ENCODE results near the gene PDIA6. TPM values are rescaled to one million over a fixed set of nuclear protein-coding genes. Genes with fewer than 3 reads are reported as not detected.
"Not testable (repeated sequence)": the region's sequence is repeated elsewhere in the genome, so short reads cannot be mapped to it uniquely, and the experiment has no call there.

PDIA6 gene
- total RNA-seq, 4 donors from 2014 or later: 86.9 to 146 (median 114) TPM

DNA sequence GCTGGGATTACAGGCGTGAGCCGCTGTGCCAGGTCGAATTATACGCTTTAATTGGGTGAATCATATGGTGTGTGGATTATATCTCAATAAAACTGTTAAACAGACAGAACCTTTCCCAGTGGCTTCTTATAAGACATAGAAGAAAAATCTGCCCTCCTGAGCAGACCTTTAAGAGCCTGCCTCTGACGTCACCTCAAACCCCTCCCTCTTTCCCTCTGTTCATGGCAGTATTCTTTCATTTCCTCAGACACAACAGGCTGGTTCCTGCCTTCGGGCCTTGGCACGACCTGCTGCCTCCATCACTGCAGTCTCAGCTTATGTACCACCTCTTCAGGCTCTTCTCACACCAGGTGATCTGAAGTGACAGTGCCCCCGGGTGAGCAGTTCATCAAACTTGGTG is 14.0 kb upstream of the PDIA6 start:
- DNase-seq (ENCODE audit: low spot score) (no peak), ATAC-seq (ENCODE audit: low FRiP score) (no peak)
- TF ChIP-seq, protein P1, sequence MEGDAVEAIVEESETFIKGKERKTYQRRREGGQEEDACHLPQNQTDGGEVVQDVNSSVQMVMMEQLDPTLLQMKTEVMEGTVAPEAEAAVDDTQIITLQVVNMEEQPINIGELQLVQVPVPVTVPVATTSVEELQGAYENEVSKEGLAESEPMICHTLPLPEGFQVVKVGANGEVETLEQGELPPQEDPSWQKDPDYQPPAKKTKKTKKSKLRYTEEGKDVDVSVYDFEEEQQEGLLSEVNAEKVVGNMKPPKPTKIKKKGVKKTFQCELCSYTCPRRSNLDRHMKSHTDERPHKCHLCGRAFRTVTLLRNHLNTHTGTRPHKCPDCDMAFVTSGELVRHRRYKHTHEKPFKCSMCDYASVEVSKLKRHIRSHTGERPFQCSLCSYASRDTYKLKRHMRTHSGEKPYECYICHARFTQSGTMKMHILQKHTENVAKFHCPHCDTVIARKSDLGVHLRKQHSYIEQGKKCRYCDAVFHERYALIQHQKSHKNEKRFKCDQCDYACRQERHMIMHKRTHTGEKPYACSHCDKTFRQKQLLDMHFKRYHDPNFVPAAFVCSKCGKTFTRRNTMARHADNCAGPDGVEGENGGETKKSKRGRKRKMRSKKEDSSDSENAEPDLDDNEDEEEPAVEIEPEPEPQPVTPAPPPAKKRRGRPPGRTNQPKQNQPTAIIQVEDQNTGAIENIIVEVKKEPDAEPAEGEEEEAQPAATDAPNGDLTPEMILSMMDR (IDR thresholded peaks at IDR 0.05): no peak

DNA sequence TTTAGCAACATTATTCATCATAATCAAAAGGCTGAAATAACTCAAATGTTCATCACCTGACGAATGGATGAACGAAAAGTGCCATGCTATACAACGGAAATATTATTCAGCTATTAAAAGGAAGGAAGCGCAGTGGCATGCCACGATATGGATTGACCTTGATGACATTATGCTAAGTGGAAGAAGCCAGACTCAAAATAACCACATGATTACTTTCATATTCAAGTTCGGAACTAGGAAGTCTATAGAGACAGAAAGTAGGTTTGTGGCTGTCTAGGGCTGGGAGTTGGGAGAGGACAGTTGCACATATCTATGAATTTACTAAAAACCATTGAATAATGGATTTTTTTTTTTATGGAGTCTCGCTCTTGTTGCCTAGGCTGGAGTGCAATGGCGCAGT is 13.4 kb upstream of the PDIA6 start:
- ATAC-seq (ENCODE audit: low FRiP score) (no peak), DNase-seq (ENCODE audit: low spot score) (no peak)
- TF ChIP-seq, protein P1 (IDR thresholded peaks at IDR 0.05): no peak

DNA sequence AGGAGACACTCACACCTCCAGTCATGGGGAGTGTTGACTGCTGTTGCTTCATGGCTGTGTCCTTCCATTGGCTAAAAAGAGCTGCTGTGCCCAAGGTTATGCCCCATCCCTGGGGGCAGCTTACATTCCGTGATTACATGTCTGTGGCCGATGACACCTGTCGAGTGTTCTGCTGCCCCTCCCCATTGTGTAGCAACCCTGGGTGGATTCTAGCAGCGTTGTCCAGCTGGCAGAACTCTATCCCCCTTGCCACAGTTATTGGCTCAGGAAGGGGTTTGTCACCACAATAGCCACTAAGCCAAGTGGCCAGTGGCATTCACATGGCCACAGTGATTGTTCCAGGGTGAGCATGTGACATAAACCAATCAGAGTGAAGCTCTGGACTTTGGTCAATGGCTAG is 11.6 kb upstream of the PDIA6 start:
- ATAC-seq (ENCODE audit: low FRiP score) (no peak), DNase-seq (ENCODE audit: low spot score) (no peak)
- TF ChIP-seq, protein P1 (IDR thresholded peaks at IDR 0.05): no peak

DNA sequence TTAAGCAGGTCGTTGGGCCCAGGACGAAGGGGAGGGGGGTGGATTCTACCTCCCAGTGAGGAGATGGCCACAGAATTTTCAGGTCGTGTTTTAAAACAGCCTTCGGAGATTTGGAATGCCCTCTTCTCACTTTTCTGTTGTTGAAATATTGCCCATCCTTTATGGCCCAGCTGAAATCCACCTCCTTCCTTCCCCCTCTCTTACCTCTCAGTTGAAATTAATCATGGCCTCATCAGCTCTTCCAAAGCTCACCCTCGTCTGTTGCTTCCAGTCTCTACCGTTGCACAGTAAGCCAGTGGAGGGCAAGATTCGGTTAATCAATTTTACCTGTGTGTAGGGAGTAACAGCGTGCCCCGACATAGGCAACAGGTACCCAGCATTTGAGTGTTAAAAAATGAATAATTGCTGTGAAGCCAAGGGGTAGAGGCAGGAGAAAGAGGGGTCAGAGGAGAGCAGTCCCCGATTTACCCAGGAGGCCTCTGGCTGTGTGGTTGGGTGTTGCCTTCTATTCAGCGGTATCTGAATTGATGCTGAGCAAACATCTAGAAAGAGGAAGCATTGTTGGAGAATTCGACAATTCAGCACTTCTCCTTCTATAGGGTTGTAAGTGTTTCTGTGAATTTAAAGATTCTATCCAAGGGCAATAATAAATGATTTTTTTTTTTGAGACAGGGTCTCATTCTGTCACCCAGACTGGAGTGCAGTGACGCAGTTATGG is 8.6 kb upstream of the PDIA6 start:
- TF ChIP-seq, protein P1 (IDR thresholded peaks at IDR 0.05): no peak
- no peak for ATAC-seq (ENCODE audit: low FRiP score)

DNA sequence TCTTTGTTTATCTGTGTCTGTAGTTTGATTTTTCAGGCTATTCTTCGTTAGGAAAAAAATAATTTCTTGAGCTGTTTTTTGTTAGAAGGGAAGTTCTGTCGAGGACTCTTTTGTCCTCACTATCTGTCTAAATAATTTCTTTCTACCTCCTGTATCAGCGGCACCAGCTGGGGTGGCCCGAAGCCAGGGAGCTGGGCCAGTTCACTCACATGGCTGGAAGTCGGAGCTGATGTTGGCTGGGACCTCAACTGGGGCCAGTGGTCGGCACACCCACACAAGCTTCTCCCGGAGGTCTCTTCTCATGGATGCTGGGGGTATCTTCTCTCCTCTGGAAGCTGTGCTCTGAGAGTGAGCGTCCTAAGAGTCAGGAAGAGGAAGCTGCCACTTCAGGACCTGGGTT is 8.0 kb upstream of the PDIA6 start:
- TF ChIP-seq, protein P1 (IDR thresholded peaks at IDR 0.05): no peak
- ATAC-seq (ENCODE audit: low FRiP score) (no peak), DNase-seq (ENCODE audit: low spot score) (no peak)

More for the DNA sequence above, 8.6 kb upstream of the PDIA6 start:
- no peak for DNase-seq (ENCODE audit: low spot score)

DNA sequence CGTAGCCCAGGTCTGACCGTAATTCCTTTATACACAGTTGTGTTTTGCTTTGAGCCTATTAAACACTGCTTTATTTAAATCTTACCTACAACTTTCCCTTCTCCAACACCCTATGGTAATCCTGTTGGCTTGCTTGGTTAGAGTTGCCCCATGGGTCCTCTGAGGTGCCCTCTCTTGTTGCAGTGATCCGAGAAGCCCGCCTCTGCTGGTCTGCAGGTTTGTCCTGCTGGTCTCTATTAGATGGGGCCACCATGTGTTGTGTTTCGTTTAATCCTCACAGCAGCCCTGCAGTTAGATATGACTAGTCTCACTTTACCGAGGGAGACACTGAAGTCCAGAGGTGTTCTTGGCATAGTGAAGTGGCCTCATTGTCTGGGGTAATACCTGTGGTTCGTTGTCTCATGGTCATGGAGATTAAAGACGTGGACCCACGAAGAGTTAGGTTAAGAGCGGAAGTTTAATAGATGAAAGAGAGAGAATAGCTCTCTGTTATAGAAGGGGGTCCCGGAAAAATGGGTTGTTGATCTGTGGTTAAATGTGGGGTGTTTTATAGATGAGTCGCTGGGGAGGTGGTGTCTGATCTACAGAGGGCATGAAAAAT is 7.2 kb upstream of the PDIA6 start:
- ATAC-seq (ENCODE audit: low FRiP score) (no peak), DNase-seq (ENCODE audit: low spot score) (no peak)
- TF ChIP-seq, protein P1 (IDR thresholded peaks at IDR 0.05): no peak

DNA sequence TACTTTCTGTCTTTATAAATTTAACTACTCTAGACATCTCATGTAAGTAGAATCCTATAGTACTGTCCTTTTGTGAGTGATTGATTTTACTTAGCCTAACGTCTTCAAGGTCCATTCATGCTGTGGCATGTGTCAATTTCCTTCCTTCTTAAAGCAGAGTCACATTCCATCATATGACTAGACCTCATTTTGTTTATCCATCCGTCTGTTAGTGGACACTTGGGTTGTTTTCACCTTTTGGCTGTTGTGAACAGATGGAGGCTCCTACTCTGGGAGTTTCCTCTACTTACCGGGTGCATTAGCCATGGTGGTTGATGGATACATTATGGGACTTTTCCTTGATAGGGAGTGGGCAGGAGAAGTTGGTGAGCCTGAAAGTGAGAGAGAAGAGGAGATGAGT is 6.4 kb upstream of the PDIA6 start:
- TF ChIP-seq, protein P1 (IDR thresholded peaks at IDR 0.05): no peak
- ATAC-seq (ENCODE audit: low FRiP score) (no peak), DNase-seq (ENCODE audit: low spot score) (no peak)

DNA sequence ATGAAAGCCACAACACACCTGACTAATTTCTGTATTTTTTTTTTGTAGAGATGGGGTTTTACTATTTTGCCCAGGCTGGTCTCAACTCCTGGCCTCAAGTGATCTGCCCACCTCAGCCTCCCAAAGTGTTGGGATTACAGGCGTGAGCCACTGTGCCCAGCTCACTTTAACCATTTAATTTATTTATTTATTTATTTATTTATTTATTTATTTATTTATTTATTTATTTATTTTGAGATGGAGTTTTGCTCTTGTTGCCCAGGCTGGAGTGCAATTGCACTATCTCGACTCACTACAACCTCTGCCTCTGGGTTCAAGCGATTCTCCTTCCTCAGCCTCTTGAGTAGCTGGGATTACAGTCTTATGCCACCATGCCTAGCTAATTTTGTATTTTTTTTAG is 5.7 kb upstream of the PDIA6 start:
- not testable (repeated sequence) for ATAC-seq (ENCODE audit: low FRiP score); DNase-seq (ENCODE audit: low spot score)
